Uterus (tissue), 2 donors: Measurements from ENCODE around the gene OR3A2.

Experiments used
- CTCF ChIP-seq, 4 experiments: fragments of 200-600 bp in 2 of 4; fragments of 450-650 bp in 2 of 4; sonication (generic) in 2 of 4; IDR thresholded peaks; one replicate each; pipeline ENCODE4 v1.5.1; 2016 to 2019; ENCODE audit warnings: antibody characterized with exemption in 4 of 4, mild to moderate bottlenecking in 2 of 4, moderate library complexity in 1 of 4
- POLR2A ChIP-seq, 2 donors: fragments of 450-650 bp; IDR thresholded peaks; one replicate each; pipeline ENCODE4 v1.6.1; 2016; ENCODE audit warnings: antibody characterized with exemption in 2 of 2, mild to moderate bottlenecking in 1 of 2, moderate library complexity in 1 of 2

- TF ChIP-seq CTCF (IDR thresholded peaks at IDR 0.05) (no peak), POLR2A (IDR thresholded peaks at IDR 0.05) (no peak)
These were observed 12.2 kb upstream of the OR3A2 start, which contains the start of gene OR1E1 for GRCh38 chr17:3398310-3398709.
